ENCODE results near the gene ROCK2.

DNA sequence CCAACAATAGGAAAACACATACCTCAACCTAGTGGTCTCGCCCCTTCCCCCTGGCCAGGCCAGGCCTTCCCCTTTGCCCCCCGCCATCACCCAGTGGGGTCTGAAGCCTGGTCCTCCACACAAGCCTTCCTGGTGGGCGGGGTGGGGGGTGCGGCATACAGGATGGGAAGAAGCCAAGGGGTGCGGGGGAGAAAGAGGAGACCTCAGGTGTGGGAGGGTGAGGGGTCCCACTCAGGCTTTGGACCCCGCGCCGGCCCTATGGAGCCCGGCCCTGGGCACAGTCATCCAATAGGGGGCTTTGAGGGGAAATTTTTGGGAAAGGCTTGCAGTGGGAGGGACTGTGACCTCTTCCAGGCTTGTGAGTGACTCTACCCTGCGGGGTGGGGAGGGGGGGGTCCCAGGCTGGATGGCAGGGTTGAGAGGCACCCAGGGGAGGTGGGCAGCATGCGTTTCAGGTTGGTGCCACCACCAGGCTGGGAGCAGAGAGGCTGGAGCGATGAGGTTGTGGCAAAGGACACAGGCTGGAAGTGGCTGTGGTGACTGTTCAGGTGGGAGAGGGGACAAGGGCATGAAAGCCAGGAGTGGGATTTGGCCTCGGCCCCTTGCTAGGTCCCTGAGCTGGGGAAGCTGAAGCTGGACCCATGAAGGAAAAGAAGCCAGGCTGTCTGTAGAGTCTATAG, 187.9 kb downstream of the ROCK2 start:
- no peak for TF ChIP-seq RCOR1 (IDR thresholded peaks at IDR 0.05; ENCODE audit: low read length)
- TF ChIP-seq NRF1 (IDR thresholded peaks at IDR 0.05; ENCODE audit: low read depth, low read length), result no peak
- TF ChIP-seq, protein P1, sequence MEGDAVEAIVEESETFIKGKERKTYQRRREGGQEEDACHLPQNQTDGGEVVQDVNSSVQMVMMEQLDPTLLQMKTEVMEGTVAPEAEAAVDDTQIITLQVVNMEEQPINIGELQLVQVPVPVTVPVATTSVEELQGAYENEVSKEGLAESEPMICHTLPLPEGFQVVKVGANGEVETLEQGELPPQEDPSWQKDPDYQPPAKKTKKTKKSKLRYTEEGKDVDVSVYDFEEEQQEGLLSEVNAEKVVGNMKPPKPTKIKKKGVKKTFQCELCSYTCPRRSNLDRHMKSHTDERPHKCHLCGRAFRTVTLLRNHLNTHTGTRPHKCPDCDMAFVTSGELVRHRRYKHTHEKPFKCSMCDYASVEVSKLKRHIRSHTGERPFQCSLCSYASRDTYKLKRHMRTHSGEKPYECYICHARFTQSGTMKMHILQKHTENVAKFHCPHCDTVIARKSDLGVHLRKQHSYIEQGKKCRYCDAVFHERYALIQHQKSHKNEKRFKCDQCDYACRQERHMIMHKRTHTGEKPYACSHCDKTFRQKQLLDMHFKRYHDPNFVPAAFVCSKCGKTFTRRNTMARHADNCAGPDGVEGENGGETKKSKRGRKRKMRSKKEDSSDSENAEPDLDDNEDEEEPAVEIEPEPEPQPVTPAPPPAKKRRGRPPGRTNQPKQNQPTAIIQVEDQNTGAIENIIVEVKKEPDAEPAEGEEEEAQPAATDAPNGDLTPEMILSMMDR (IDR thresholded peaks at IDR 0.05), result no peak

Measured in SK-N-SH (cell line).